Measurements from ENCODE around the gene SNX15.

Gene SNX15

GRCh38 chr11:65083834-65084597 lies 56.8 kb downstream of the SNX15 start, which contains the start of the genes CDCA5 and ZFPL1:
TSS of gene CDCA5 (minus strand) at chr11:65084040. CDS start at chr11:65083978, 62 bp downstream.
TSS of gene ZFPL1 (plus strand) at chr11:65084222. CDS start at chr11:65084699, 477 bp downstream.
- H3K27ac ChIP-seq: peak within 1 kb of the TSS; percentile 86
- TF ChIP-seq CTCF (conservative IDR thresholded peaks at IDR 0.05; ENCODE audit: low read depth): no peak
- POLR2A ChIA-PET (ENCODE audit: low non-redundant PET): interaction anchor here (0.7 kb wide), 1 partner anchor 26 kb away, joined by 3 read pairs; the partner anchor contains the start of gene NAALADL1
- DNase-seq (ENCODE audit: low spot score): peak; percentile 97
- CTCF ChIA-PET: no interaction called here

DNA sequence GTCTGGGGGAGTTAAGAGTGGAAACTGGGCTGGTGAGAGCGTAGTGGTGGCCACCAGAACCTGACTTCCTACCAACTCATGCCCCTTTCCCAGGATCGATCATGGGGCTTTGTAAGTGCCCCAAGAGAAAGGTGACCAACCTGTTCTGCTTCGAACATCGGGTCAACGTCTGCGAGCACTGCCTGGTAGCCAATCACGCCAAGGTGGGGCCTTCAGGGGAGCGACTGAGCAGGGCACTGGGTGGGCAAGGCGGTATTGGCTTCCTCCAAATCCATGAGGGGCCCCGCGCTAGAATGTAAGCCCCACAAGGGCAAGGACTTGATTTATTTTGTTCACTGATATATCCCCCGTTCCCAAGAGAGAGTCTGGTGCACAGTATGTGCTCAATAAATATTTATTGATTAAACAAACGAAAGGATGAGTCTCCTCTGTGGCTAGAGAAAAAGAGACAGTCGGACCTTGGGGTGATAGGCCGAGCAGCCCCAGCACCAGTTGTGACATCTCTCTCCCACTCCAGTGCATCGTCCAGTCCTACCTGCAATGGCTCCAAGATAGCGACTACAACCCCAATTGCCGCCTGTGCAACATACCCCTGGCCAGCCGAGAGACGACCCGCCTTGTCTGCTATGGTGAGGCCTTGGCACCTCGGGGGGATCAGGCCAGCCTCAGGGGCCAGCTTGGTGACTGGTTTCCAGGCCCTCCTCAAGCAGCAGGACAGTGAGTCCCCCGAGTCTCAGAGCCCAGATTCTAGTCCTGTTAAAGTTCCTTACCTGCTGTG lies 57.5 kb downstream of the SNX15 start:
- TF ChIP-seq CTCF (conservative IDR thresholded peaks at IDR 0.05; ENCODE audit: low read depth): no peak
- POLR2A ChIA-PET (ENCODE audit: low non-redundant PET): no interaction called here
- no peak for DNase-seq (ENCODE audit: low spot score)
- CTCF ChIA-PET: interaction anchor here (1.6 kb wide), 1 partner anchor 26 kb away, joined by 5 read pairs; no protein-coding TSS in a partner anchor
- peak overlapping the region; percentile 86 for H3K27ac ChIP-seq

- DNase-seq (ENCODE audit: low spot score): no peak
- peak overlapping the region; percentile 86 for H3K27ac ChIP-seq
- ChIA-PET CTCF (interaction anchor here (1.6 kb wide), 1 partner anchor 25 kb away, joined by 5 read pairs; no protein-coding TSS in a partner anchor), POLR2A (ENCODE audit: low non-redundant PET) (no interaction called here)
- no peak for TF ChIP-seq CTCF (conservative IDR thresholded peaks at IDR 0.05; ENCODE audit: low read depth)
Measured at GRCh38 chr11:65085446-65085845, 58.2 kb downstream of the SNX15 start.

DNA sequence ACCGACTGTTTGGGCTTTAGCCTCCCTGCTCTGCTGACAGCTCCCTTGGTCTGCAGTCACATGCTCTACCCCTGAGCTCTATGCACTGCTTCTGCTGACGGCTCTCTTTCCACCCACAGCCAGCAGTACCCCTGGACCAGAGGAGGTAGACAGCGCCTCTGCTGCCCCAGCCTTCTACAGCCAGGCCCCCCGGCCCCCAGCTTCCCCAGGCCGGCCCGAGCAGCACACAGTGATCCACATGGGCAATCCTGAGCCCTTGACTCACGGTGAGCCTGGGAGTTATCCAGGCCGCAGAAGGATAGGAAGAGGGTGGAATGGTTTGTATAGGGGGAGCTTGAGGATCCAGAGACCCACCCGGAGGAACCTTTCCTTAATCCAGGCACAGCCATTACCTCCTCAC lies 59.6 kb downstream of the SNX15 start:
- ChIA-PET POLR2A (ENCODE audit: low non-redundant PET) (no interaction called here), CTCF (interaction anchor here (0.7 to 1.6 kb wide), 3 partner anchors 23 to 230 kb away, joined by 3 to 5 read pairs (median 5); no protein-coding TSS in a partner anchor)
- peak overlapping the region; percentile 13; the same call in 1 of the 2 replicates for H3K27ac ChIP-seq
- TF ChIP-seq CTCF (conservative IDR thresholded peaks at IDR 0.05; ENCODE audit: low read depth): no peak
- no peak for DNase-seq (ENCODE audit: low spot score)

DNA sequence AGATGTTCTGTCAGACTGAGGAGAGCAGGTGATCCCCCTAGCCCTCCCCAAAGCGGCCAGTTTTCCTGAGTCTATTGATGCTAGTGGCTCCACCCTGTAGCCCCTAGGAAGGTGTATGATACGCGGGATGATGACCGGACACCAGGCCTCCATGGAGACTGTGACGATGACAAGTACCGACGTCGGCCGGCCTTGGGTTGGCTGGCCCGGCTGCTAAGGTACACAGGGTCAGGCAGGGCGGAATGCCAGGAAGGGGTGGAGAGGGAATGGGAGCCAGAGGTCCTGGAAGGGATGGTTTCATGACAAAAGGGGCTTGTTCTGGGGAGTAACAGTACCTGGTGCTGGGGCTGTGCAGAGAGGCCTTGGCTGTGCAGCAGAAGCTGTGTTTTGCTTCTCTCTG lies 60.0 kb downstream of the SNX15 start:
- POLR2A ChIA-PET (ENCODE audit: low non-redundant PET): no interaction called here
- DNase-seq (ENCODE audit: low spot score): no peak
- H3K27ac ChIP-seq: no peak overlapping the region
- no peak for TF ChIP-seq CTCF (conservative IDR thresholded peaks at IDR 0.05; ENCODE audit: low read depth)
- CTCF ChIA-PET: interaction anchor here (0.7 to 1.0 kb wide), 2 partner anchors 23 to 231 kb away, joined by 3 to 5 read pairs; no protein-coding TSS in a partner anchor

DNA sequence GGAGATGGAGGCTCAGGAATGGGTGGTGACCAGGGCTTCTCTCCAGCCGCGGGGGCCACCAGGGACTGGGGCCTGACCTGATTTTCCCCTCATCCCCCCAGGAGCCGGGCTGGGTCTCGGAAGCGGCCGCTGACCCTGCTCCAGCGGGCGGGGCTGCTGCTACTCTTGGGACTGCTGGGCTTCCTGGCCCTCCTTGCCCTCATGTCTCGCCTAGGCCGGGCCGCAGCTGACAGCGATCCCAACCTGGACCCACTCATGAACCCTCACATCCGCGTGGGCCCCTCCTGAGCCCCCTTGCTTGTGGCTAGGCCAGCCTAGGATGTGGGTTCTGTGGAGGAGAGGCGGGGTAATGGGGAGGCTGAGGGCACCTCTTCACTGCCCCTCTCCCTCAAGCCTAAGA lies 60.6 kb downstream of the SNX15 start:
- ChIA-PET CTCF (no interaction called here), POLR2A (ENCODE audit: low non-redundant PET) (no interaction called here)
- no peak overlapping the region for H3K27ac ChIP-seq
- TF ChIP-seq CTCF (conservative IDR thresholded peaks at IDR 0.05; ENCODE audit: low read depth): no peak
- DNase-seq (ENCODE audit: low spot score): no peak

Data from RWPE1 (cell line).